Measurements from ENCODE around the gene TMED1.

- TF ChIP-seq EZH2phosphoT487 (IDR thresholded peaks at IDR 0.05; ENCODE audit: borderline replicate concordance) (no peak), REST (IDR thresholded peaks at IDR 0.05; ENCODE audit: low read depth) (no peak), POLR2A (IDR thresholded peaks at IDR 0.05; ENCODE audit: borderline replicate concordance, extremely low read depth, insufficient read depth, insufficient read length) (no peak), EZH2 (IDR thresholded peaks at IDR 0.05) (no peak), CEBPB (IDR thresholded peaks at IDR 0.05; ENCODE audit: low read depth) (no peak), FOSL1 (IDR thresholded peaks at IDR 0.05; ENCODE audit: low read depth) (no peak), EGR1 (IDR thresholded peaks at IDR 0.05; ENCODE audit: low read depth) (no peak), SIN3A (IDR thresholded peaks at IDR 0.05; ENCODE audit: low read depth) (no peak)
- TF ChIP-seq, protein P1, sequence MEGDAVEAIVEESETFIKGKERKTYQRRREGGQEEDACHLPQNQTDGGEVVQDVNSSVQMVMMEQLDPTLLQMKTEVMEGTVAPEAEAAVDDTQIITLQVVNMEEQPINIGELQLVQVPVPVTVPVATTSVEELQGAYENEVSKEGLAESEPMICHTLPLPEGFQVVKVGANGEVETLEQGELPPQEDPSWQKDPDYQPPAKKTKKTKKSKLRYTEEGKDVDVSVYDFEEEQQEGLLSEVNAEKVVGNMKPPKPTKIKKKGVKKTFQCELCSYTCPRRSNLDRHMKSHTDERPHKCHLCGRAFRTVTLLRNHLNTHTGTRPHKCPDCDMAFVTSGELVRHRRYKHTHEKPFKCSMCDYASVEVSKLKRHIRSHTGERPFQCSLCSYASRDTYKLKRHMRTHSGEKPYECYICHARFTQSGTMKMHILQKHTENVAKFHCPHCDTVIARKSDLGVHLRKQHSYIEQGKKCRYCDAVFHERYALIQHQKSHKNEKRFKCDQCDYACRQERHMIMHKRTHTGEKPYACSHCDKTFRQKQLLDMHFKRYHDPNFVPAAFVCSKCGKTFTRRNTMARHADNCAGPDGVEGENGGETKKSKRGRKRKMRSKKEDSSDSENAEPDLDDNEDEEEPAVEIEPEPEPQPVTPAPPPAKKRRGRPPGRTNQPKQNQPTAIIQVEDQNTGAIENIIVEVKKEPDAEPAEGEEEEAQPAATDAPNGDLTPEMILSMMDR (IDR thresholded peaks at IDR 0.05 in 2 of 3, conservative IDR thresholded peaks at IDR 0.05 in 1 of 3; ENCODE audit: borderline replicate concordance in 1 of 3, insufficient read depth in 1 of 3, low read depth in 2 of 3, low read length in 2 of 3) = no peak
- TF ChIP-seq, protein P2, sequence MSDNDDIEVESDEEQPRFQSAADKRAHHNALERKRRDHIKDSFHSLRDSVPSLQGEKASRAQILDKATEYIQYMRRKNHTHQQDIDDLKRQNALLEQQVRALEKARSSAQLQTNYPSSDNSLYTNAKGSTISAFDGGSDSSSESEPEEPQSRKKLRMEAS (IDR thresholded peaks at IDR 0.05) = no peak
These were observed 19.9 kb downstream of the TMED1 start for GRCh38 chr19:10815969-10816644.
